HG03558 (cell line): ENCODE measurements around the gene MBNL2.

ENCODE experiments used
- ATAC-seq: cut with Tn5 transposase; IDR thresholded peaks from one replicate; pipeline ENCODE4 v1.9.1; 2021; ENCODE audit warnings: moderate number of reproducible peaks; ENCODE audit not compliant: unreplicated experiment; ENCODE audit errors: extremely low read depth

Gene MBNL2, protein sequence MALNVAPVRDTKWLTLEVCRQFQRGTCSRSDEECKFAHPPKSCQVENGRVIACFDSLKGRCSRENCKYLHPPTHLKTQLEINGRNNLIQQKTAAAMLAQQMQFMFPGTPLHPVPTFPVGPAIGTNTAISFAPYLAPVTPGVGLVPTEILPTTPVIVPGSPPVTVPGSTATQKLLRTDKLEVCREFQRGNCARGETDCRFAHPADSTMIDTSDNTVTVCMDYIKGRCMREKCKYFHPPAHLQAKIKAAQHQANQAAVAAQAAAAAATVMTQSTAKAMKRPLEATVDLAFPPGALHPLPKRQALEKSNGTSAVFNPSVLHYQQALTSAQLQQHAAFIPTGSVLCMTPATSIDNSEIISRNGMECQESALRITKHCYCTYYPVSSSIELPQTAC

DNA sequence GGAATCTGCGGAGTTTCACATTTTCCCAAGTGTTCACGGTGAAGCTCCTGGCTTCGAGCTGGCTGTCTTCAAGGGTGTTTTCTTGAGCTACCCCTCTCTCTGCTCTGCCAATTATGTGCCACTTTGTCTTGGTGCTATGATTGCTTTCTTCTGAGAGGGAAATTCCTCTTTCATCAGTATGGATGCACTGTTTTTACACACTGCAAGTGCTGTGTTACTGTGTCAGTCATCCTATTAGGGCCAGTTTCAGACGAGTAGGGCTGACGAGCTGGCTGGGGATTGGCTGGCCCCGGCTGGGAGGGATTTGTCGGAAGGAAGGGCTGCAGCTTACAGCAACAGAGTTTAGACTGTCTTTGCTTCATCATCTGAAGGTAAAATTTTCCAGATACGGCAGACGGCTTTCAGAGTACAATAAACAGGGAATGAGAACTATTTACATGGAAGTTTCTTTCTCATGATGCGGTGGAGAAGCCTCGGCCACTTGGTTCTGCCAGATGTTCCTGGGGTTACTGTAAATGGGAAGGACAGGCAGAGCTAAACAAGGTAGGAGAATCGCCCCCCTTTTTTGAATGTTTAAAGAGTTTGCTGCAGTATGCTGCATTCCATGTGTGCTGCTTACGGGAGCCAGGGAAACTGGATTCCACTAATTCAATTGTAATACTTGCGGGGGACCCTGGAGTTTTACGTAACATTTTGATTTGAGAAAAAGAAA is at the start of gene MBNL2:
Gene MBNL2 (plus strand): TSS at position 345 of the 712 bp plus-strand sequence. CDS start 53,903 bp downstream, outside the sequence.
- ATAC-seq, result peak; percentile 96

DNA sequence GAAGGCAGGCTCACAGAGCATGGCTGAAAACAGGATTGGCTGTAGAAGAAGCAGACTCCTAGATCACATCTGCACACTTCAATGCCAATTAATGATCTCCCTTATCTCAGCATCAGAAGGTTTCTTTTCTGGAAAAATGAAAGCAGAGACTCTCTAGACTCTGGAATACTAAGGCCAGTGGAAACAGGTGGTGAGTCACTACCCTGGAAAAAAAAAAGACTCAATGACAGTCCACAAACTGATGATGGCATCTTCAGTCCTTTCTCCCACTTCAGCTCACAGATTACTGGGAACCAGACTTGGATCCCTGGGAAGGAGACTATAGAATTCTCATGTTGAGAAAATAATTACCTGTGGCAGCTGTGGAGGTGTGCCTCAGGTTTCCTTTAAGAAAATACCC is 47.5 kb upstream of the MBNL2 start:
- no peak for ATAC-seq

DNA sequence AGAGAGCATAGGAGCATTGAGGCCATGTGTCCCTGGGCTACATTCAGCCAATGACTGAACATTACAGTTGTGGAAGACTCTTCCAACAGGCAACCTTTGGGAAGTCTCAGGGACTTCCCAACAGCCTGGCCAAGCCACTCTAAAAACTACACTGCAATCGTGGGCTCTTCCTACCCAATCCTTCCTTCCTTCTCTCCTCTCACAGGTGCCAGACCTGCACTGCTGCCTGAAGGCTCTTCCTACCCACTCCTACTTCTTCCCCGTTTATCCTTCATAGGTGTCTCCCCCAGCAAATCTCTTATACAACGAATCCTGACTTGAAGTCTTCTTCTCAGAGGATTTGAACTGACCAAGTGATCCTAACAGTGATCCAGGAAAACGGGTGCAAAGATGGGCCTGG is 47.1 kb upstream of the MBNL2 start:
- no peak for ATAC-seq

DNA sequence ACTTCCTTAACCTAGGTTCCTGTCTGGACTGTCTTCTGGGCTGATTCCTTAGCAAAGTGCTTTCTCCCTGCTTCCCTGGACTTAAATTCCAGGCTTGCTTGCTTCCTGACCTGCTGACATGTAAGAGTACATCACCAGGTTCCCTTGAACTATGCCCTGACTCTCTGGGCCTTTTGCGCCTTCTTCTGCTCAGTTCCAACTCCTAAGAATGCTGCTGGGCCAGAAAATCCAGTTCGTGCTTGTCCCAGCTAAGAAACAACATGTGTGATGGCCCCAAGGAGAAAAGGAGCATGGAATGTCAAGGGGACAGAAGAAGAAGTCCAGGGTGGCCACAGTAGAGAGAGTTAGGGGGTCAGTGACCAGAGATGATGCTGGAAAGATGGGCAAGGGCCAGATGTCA is 42.6 kb upstream of the MBNL2 start:
- no peak for ATAC-seq

DNA sequence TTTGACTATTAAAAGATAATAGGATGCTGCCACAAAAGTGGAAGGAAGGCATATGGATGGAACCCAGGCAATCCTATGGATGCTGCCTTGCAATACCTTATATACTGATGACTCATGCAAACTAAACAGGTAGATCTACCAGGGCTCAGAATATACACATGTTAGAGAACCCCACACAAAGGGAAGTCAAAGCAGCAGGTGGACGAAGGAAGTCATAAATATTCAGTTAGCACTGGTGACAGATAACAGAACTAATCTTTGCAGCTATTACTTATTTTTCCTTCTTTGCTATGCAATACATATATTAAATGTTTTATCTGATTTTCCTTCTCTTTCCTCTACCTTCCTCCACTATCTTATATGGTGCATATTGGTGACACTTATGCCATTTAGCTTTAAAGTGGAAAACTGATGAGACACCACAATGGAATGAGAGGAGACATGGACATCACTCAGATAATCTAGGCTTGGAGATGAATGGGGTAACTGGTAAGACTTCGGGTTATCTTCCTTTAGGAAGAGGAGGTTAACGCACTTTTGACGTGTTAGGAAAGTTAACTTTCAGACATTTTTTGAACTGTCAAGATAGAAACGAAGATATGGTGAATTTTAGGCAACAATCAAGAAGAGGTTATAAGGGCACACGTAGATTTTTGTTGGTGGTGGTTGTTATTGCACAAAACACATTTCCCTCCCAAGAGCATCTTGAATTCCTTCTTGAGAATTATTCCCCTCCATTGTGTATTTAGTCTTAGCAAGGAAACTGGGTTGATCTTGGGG is 39.8 kb upstream of the MBNL2 start:
- no peak for ATAC-seq

DNA sequence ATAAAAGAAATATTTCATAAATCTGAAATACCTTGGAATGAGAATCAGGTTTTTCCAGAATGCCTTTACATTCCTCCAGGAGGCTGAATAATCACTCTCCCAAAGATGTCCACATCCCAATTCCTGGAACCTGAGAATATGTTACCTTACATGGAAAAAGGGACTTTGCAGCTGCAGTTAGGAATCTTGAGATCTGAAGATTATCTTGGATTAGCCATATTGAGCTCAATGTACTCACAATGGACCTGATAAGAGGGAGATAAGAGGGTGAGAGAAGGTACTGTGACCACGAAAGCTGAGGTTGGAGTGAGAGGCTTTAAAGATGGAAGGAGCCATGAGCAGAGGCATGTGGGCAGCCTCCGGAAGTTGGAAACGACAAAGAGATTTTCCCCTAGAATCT is 36.8 kb upstream of the MBNL2 start:
- no peak for ATAC-seq

DNA sequence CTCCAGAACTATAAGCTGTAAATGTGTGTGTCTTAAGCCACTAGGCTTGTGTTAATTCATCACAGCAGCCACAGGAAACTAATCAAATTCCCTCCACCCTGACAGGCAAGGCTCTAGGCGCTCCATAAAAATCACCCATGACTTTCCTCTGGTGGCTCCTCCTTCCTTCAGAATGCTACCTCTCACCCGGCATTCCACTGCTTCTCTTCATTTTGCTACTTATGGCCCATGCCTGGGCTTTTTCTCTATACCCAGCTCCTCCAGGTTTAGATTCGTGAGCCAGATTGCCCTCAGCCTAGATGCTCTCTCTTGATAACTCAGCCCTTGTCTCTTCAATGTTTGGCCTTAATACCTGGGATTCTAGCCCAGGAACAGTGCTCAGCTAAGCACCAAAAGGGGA is 36.4 kb upstream of the MBNL2 start:
- no peak for ATAC-seq

DNA sequence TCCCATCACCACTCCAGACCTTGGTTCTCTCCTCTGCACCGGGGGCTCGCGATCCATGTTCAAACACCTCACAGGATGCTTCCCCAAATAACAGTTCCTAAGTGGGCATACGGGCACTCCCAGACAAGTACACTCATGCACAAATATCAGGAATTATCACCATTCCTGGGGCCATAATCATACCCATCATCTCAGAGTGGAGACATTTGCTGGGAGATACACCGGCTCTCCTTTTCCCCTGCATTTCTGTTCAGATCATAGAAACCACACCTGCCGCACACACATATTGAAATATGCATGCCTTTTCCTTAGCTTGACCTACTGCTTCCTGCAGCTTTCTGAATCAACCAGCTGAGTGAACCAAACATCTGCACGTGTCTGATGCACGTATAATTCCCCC is 33.9 kb upstream of the MBNL2 start:
- ATAC-seq, result no peak

DNA sequence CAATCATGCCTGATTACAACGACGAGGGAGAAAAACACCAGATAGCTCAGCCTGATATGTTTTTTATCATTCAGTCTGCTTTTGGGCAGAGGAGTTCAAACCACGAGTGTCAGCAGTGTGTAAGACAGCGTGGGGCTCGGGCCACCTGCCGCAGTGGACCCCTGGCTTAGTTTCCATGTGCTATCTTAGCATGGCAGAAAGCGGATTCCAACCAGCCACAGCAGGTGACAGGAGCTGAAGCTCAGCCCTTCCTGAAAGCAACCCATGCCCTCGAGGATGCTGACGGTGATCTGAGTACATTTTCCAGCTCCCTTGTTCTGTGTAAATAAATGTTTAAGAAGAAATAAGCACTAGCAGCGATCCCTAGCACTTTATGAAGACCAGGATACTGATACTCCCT is 32.2 kb upstream of the MBNL2 start:
- ATAC-seq, result no peak

DNA sequence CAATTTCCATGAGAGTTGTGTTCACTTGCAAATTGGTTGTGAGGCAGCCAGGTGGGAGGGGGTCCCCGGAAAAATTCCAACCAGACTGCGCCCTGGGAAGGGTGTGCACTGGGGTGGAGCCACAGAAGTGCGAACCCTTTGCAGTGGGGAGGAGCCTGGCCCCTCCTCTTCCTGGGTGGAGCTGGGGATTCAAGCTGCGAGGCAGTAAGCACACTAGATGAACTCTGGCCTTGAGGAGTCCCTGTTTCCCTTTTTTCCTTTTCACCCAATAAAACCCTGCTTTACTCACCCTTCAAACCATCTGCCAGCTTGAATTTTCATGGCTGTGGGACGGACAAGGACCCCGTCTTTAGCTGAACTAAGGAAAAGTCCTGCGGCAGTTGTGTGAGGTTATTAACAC is 31.0 kb upstream of the MBNL2 start:
- ATAC-seq, result no peak

DNA sequence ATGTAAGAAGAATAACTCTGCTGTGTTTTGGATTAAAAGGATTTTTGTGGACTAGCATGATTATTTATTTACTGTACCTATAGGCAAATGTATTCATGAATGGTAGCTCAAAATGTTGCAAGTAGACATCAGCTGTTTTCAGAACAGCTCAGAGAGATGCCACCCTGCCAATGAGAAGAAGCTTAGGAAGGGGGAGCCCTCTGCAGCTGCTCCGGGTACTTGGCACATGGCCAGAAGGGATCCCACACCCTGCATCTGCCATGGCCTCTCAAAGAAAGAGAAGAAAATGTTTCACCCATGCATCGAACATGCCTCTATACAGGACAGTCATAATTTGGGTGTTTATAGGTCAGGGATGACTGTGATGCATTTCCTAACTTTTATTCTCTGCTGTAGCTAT is 30.5 kb upstream of the MBNL2 start:
- ATAC-seq, result no peak

DNA sequence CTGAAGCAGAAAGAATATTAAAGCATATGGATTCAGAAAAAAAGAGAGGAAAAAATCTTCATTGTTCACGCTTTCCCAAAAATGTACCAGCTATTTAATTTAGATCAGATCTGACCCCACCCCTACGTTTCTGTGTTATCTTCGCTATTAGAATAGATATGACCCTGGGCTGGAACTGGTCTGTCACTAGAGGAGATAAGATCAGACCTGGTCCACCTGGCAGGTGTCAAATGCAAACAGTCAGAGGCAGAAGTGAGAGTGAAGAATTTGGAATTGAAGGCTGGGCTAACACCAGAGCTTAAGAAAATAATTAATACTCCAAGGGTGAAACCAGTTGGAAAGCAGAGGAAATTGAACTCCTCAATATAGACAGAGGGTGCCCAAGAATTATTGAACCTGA is 30.0 kb upstream of the MBNL2 start:
- ATAC-seq, result no peak

DNA sequence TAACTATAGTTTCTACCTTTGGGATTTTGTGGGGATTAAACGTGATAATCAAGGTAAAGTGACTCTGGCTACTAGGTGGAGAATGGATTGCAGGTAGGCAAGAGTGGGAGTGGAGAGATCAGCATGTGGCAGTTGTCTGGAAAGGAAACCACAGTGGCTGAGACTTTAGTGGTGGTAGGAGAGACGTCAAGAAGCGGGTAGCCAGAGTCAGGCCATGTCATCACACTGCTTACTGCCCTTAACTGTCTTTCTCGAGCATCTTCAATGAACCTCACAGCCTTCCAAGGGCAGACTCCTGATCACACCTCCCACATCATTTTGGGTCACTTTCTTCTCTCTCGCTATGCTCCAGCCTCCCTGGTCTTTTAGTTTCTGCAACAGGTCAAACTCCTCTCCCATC is 28.6 kb upstream of the MBNL2 start:
- no peak for ATAC-seq

DNA sequence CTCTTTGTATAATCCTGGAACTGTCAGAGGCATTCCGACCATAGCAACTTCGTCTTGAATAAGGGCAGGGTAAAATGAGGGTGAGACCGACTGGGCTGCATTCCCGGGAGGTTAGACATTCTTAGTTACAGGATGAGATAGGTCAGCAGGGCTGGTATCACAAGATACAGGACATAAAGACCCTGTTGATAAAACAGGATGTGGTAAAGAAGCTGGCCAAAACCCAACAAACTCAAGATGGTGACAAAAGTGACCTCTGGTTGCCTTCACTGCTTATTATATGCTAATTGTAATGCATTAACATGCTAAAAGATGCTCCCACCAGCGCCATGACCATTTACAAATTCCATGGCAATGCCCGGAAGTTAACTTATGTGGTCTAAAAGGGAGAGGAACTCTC is 27.7 kb upstream of the MBNL2 start:
- ATAC-seq, result no peak

DNA sequence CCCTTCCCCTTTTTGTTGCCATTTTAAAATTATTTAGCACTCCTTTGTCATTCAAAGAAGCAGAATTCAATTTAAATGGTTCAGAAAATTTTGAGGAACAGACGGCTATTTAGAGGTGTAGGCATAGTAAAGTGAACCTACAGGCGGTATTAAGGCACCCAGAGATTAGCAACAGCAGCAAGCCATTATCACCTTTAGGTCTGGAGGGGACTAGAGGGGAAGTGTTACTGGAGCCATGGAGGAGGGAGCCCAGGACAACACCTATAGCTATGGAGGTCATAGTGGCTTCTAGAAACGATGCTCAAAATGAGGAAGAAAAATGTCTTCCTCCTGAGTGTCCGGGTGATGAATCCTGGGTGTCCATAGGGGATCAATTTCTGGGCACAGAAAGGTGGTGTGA is 25.8 kb upstream of the MBNL2 start:
- no peak for ATAC-seq

DNA sequence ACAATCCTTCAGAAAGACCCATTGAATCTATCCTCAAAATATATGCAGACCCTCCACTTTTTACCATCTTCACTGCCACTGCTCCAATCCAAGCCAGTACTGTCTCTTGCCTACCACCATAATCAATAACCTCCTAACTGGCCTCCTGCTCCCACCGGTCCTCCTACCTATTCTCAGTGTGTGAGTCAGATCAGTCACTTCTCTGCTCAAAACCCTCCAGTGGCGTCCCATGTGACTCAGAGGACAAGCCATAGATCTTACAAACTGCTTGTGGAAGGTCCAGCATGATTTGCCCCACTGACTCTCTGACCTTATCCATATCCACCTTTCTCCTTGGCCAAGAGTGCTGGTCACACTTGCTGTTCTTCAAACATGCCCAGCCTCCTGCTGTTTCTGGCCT is 23.4 kb upstream of the MBNL2 start:
- ATAC-seq, result no peak

DNA sequence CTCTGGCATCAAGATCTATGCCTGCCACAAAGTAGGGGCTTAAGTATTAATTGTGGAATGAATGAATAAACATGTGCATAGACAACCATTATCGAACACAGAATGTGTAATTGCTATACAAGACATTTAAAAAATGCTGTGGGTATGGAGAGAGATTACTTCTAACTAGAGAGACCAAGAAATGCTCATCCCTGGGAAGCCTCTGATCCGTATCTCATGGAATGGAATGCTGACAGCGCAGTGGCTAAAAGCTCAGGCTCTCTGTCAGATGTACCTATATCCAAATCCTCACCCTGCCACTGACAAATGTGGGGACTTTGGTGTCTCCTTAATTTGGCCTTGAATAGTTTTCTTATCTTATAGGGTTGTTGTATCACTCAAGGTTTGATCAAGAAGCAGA is 22.7 kb upstream of the MBNL2 start:
- ATAC-seq, result no peak

DNA sequence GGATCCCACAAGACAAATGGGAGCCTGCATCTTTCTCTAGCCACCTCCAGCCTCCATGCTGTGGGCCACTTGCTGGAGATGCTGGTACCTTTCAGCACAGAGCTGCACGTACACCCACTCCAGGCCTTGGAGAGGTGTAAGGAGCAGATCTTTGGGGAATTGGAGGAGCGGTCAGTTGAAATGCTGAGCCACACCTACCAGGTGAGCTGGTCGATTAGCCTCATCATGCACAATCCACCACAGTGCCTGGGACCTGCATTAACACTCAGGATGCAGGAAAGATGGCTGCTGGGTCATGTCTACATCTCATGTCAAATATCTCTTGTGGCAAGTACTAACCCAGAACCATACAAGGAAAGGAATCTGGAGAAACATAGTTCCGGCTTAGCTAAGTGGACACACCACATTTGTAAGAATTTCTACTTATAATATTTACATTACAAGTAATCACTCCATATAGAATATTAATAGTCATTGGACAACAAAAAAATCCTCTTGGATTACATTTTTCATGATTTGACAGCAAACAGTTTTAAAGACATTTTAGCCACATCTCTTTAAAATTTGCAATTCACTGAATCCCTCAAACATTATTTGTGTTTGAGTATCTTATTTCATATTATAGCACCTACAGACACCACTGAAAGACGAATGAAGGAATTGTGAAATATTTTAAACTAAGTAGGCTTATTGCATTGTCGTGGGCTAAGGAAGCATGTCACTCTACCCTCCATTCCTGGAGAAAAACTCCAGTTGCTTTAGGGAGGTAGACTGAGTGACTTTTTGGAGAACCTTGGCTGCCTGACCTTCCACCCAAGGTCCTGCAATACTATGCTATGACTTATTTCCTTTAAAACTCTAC is 21.8 kb upstream of the MBNL2 start:
- ATAC-seq, result no peak

DNA sequence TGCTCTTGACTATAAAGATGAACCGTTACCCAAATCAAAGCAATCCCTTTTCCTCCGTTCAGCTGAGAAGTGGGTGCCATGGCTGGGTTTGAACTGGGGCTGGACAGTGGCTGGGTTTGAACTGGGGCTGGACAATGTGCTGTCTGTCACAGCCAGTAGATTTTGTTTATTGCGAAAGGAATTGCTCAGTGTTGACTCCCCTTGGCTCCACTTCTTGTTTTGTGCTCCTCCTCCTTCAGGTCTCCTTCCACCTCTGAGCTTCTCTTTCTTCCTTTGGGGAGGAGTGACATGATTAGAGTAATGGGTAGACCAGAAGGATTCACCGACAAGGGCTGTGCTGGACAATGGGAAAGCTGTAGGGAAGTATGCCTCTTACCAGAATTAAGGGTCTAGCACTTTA is 19.4 kb upstream of the MBNL2 start:
- ATAC-seq, result no peak

DNA sequence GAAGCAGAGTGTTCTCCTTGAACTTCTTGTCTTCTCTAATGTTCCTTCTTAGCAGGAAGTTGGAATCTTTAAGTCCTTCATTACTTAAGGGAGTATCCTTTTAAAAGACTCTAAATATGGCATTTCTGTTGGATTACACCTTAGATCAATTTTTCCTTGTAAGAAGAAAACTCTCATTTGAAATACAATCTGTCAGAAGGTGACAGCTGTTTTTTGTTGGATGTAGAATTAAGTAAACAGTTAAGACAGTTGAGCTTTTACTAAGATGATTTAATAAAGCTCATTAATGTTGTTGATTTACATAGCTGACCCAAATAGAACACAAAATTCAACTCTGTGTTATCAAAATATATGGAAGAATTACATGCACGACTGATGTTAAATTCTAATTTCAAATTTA is 16.7 kb upstream of the MBNL2 start:
- ATAC-seq, result no peak
